H7 (cell line): ENCODE data around the gene PCDHB6. TPM values are rescaled to one million over a fixed set of nuclear protein-coding genes. Genes with fewer than 3 reads are reported as not detected.
"Not testable (repeated sequence)": the region's sequence is repeated elsewhere in the genome, so short reads cannot be mapped to it uniquely, and the experiment has no call there.

ENCODE experiments used
- DNase-seq: peaks from one replicate; pipeline ENCODE4 v3.0.0; 2012
- H3K27me3 ChIP-seq: 2 replicates; pipeline ENCODE4 v1.6.0; 2011; ENCODE audit warnings: mild to moderate bottlenecking, low read length; ENCODE audit not compliant: control insufficient read depth, insufficient read depth
- H3K36me3 ChIP-seq: replicated peaks from 2 replicates; pipeline ENCODE4 v1.5.1; 2011; ENCODE audit warnings: low read length; ENCODE audit not compliant: control insufficient read depth, insufficient read depth
- H3K4me3 ChIP-seq: 2 replicates; pipeline ENCODE4 v1.5.1; 2011; ENCODE audit warnings: low read depth, mild to moderate bottlenecking, control low read depth, low read length, moderate library complexity; ENCODE audit not compliant: insufficient read depth
- total RNA-seq: library from RNA; depleted of rRNA; stranded (reverse); fragments of >200 nt; shearing (Covaris generic); gene quantifications from 2 replicates; pipeline ENCODE4 v1.2.3, GENCODE V29; 2014

PCDHB6 gene
- total RNA-seq, 1 experiment from 2014 or later = not detected

DNA sequence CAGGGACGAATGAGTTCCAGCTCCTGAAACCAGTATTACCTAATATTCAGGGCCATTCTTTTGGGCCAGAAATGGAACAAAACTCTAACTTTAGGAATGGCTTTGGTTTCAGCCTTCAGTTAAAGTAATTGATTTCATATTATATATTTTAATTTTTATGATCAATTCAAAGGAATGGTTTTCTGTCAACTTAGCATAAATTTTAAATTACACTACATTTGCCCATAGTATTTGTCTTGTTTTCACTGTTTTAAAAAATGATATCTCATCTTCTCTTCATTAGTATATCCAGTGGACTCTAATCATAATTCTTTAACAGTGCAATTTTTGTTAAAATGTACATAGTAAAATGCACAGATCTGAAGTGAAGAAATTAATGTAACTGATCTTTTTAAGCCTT, 30.5 kb downstream of the PCDHB6 start:
- Histone ChIP-seq H3K27me3 (no peaks in the 10 kb centered on the region), H3K4me3 (no peak overlapping the region), H3K36me3 (no peaks in the 10 kb centered on the region)
- DNase-seq = no peak

DNA sequence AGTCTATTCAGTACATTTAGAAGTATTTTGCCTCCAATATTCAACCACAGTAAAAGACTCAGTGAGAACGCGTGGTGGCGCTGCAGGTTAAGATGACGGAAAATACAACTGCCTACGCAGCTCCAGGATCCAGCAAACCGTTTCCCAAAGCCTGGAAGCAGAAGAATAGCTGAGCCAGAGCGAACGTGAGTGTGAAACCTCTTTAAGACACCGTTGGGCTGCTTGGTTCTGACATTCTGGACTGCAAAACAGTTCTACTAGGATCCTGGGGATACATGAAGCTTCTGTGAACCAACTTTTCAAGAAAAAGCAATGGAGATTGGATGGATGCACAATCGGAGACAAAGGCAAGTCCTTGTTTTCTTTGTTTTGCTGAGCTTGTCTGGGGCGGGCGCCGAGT, 32.4 kb downstream of the PCDHB6 start, which contains the start of gene PCDHB16:
Gene PCDHB16 (plus strand): TSS at position 140 of the 400 bp plus-strand sequence. CDS start 173 bp downstream, at position 313.
- no peak within 1 kb of the TSS for H3K4me3 ChIP-seq
- peak; percentile 81 for DNase-seq
- no peaks in the 10 kb centered on the region for H3K27me3 ChIP-seq
- H3K36me3 ChIP-seq = no peaks in the 10 kb centered on the region

DNA sequence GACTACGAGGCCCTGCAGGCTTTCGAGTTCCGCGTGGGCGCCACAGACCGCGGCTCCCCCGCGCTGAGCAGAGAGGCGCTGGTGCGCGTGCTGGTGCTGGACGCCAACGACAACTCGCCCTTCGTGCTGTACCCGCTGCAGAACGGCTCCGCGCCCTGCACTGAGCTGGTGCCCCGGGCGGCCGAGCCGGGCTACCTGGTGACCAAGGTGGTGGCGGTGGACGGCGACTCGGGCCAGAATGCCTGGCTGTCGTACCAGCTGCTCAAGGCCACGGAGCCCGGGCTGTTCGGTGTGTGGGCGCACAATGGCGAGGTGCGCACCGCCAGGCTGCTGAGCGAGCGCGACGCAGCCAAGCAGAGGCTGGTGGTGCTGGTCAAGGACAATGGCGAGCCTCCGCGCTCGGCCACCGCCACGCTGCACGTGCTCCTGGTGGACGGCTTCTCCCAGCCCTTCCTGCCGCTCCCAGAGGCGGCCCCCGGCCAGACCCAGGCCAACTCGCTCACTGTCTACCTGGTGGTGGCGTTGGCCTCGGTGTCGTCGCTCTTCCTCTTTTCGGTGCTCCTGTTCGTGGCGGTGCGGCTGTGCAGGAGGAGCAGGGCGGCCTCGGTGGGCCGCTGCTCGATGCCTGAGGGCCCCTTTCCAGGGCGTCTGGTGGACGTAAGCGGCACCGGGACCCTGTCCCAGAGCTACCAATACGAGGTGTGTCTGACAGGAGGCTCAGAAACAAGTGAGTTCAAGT, 34.4 kb downstream of the PCDHB6 start:
- not testable (repeated sequence) for H3K4me3 ChIP-seq, H3K27me3 ChIP-seq, DNase-seq, H3K36me3 ChIP-seq

DNA sequence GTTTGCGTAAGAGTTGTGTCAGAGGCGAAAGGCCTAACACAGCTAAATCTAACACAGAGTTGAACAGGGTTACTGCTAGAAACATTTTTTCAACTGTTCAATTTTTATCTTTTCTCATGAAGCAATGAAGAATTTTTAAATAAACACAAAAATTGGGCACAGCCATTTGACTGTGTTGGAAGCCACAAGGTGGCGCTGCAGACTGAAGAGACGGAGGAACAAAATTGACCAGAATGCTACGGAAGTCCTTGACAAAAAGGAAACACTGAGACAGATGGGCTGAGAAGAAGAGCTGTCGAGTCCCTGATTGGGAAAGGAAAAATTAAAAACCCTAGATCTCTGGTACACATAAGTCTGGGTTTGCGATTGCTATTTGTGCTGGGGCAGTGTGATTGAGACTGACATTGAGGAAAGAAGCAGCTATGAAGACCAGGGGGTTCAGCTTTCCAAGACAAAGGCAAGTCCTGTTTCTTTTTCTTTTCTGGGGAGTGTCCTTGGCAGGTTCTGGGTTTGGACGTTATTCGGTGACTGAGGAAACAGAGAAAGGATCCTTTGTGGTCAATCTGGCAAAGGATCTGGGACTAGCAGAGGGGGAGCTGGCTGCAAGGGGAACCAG, 37.1 kb downstream of the PCDHB6 start, which contains the start of gene PCDHB9:
Gene PCDHB9 (plus strand): TSS at position 265 of the 616 bp plus-strand sequence. CDS start 158 bp downstream, at position 423.
- Histone ChIP-seq H3K36me3 (no peaks in the 10 kb centered on the region), H3K27me3 (no peaks in the 10 kb centered on the region), H3K4me3 (no peak within 1 kb of the TSS)
- DNase-seq = peak; percentile 79

DNA sequence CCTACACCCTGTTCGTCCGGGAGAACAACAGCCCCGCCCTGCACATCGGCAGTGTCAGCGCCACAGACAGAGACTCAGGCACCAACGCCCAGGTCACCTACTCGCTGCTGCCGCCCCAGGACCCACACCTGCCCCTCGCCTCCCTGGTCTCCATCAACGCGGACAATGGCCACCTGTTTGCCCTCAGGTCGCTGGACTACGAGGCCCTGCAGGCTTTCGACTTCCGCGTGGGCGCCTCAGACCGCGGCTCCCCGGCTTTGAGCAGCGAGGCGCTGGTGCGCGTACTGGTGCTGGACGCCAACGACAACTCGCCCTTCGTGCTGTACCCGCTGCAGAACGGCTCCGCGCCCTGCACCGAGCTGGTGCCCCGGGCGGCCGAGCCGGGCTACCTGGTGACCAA, 38.8 kb downstream of the PCDHB6 start:
- not testable (repeated sequence) for DNase-seq, H3K27me3 ChIP-seq, H3K4me3 ChIP-seq

DNA sequence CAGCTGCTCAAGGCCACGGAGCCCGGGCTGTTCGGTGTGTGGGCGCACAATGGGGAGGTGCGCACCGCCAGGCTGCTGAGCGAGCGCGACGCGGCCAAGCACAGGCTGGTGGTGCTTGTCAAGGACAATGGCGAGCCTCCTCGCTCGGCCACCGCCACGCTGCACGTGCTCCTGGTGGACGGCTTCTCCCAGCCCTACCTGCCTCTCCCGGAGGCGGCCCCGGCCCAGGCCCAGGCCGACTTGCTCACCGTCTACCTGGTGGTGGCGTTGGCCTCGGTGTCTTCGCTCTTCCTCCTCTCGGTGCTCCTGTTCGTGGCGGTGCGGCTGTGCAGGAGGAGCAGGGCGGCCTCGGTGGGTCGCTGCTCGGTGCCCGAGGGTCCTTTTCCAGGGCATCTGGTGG, 39.3 kb downstream of the PCDHB6 start:
- not testable (repeated sequence) for H3K4me3 ChIP-seq, DNase-seq, H3K36me3 ChIP-seq, H3K27me3 ChIP-seq

More for the DNA sequence above, 38.8 kb downstream of the PCDHB6 start:
- not testable (repeated sequence) for H3K36me3 ChIP-seq

DNA sequence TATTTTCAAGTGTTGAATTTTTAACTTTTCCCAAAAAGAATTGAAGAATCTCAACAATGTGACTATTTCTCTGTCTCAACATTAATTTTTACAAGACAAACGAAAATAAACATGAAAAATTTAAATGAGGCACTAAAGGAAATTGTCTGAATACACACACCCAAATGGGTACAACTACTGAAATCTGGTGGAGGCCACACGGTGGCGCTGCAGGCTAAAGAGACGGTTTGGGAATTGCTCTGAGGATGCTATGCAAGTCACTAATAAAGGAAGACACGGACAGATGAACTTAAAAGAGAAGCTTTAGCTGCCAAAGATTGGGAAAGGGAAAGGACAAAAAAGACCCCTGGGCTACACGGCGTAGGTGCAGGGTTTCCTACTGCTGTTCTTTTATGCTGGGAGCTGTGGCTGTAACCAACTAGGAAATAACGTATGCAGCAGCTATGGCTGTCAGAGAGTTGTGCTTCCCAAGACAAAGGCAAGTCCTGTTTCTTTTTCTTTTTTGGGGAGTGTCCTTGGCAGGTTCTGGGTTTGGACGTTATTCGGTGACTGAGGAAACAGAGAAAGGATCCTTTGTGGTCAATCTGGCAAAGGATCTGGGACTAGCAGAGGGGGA, 42.4 kb downstream of the PCDHB6 start, which contains the start of gene PCDHB10:
Gene PCDHB10 (plus strand): TSS at position 244 of the 616 bp plus-strand sequence. CDS start 200 bp downstream, at position 444.
- Histone ChIP-seq H3K27me3 (no peaks in the 10 kb centered on the region), H3K4me3 (no peak within 1 kb of the TSS; the same call in 1 of the 2 replicates), H3K36me3 (no peaks in the 10 kb centered on the region)
- DNase-seq = peak; percentile 80

DNA sequence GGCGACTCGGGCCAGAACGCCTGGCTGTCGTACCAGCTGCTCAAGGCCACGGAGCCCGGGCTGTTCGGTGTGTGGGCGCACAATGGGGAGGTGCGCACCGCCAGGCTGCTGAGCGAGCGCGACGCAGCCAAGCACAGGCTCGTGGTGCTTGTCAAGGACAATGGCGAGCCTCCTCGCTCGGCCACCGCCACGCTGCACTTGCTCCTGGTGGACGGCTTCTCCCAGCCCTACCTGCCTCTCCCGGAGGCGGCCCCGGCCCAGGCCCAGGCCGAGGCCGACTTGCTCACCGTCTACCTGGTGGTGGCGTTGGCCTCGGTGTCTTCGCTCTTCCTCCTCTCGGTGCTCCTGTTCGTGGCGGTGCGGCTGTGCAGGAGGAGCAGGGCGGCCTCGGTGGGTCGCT, 44.5 kb downstream of the PCDHB6 start:
- H3K27me3 ChIP-seq, DNase-seq, H3K4me3 ChIP-seq, H3K36me3 ChIP-seq: not testable (repeated sequence)

DNA sequence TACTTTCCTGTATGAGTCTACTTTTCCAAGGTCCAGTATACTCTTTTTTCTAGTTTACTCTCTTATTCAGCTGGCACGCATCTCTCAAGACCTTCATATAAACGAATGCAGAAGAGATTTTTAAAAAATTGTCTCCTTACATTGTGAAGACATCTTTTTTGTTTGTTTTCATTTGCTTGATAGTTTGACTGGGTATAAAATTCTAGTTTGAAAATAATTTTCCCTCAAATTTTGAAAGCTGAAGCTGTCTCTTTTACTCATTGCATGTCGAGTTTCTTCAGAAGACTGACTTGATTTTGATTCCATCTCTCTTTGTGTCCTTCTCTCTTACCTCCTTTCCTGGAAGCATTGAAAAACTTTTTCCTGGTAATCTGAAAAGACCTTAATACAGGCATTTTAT, 46.5 kb downstream of the PCDHB6 start:
- no peak overlapping the region for H3K4me3 ChIP-seq
- DNase-seq = no peak
- H3K36me3 ChIP-seq = no peaks in the 10 kb centered on the region
- H3K27me3 ChIP-seq = no peaks in the 10 kb centered on the region

DNA sequence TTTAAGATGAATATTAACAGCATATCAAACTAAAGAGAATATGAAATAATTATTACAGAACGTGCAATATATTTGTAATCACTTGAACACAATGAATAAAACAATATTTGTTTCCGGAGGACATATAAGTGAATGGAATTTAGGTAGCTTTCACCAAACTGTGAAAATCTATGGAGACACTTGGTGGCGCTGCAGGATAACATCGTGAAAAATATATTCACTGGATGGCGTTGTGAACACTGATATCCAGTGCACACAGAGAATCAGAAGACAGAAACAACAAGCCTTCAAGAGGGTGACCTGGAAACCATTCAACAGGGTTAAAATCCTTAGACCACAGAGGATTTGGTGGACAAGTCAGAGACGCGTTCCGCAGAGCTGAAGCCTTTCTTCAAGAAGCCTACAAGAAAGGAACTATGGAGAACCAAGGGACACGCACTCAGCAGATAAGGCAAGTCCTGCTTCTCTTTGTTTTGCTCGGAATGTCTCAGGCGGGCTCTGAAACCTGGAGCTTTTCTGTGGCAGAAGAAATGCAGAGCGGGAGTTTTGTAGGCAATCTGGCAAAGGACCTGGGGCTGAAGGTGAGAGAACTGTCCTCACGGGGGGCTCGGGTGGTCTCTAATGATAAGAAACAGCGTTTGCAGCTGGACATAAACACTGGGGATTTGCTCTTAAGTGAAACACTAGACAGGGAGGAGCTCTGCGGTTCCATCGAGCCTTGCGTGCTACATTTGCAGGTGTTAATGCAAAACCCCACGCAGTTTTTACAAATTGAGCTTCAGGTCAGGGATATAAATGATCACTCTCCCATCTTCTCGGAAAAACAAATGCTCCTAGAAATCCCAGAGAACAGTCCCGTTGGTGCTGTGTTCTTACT, 49.7 kb downstream of the PCDHB6 start, which contains the start of gene PCDHB11:
Gene PCDHB11 (plus strand): TSS at position 269 of the 877 bp plus-strand sequence. CDS start 148 bp downstream, at position 417.
- no peak within 1 kb of the TSS for H3K4me3 ChIP-seq
- H3K36me3 ChIP-seq = no peaks in the 10 kb centered on the region
- DNase-seq = peak; percentile 59
- no peaks in the 10 kb centered on the region for H3K27me3 ChIP-seq

DNA sequence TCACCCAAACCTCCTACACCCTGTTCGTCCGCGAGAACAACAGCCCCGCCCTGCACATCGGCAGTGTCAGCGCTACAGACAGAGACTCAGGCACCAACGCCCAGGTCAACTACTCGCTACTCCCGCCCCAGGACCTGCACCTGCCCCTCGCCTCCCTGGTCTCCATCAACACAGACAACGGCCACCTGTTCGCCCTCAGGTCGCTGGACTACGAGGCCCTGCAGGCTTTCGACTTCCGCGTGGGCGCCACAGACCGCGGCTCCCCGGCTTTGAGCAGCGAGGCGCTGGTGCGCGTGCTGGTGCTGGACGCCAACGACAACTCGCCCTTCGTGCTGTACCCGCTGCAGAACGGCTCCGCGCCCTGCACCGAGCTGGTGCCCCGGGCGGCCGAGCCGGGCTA, 51.3 kb downstream of the PCDHB6 start:
- H3K36me3 ChIP-seq, DNase-seq, H3K27me3 ChIP-seq, H3K4me3 ChIP-seq: not testable (repeated sequence)

DNA sequence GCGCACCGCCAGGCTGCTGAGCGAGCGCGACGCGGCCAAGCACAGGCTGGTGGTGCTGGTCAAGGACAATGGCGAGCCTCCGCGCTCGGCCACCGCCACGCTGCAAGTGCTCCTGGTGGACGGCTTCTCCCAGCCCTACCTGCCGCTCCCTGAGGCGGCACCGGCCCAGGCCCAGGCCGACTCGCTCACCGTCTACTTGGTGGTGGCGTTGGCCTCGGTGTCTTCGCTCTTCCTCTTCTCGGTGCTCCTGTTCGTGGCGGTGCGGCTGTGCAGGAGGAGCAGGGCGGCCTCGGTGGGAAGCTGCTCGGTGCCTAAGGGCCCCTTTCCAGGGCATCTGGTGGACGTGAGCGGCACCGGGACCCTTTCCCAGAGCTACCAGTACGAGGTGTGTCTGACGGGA, 51.8 kb downstream of the PCDHB6 start:
- H3K36me3 ChIP-seq, H3K4me3 ChIP-seq, H3K27me3 ChIP-seq, DNase-seq: not testable (repeated sequence)
